ENCODE results near the gene COL11A2.

COL11A2 gene

GRCh38 chr6:33185654-33186187, 6.5 kb downstream of the COL11A2 start:
- ChIA-PET CTCF (no interaction called here), POLR2A (interaction anchor here (1.7 kb wide), 1 partner anchor 14 kb away, joined by 5 read pairs; no protein-coding TSS in a partner anchor)
- TF ChIP-seq SUZ12 (IDR thresholded peaks at IDR 0.05) (no peak), ARNT (IDR thresholded peaks at IDR 0.05) (no peak)
- no peak for DNase-seq (ENCODE audit: extremely low spot score)

- ChIA-PET CTCF (no interaction called here), POLR2A (no interaction called here)
Observed at GRCh38 chr6:33185190-33185589, 7.1 kb downstream of the COL11A2 start.

GRCh38 chr6:33183071-33183683, 9.1 kb downstream of the COL11A2 start:
- CTCF ChIA-PET = no interaction called here
- DNase-seq (ENCODE audit: extremely low spot score) = no peak
- POLR2A ChIA-PET = no interaction called here
- TF ChIP-seq SUZ12 (IDR thresholded peaks at IDR 0.05) = no peak

More at GRCh38 chr6:33185190-33185589, 7.1 kb downstream of the COL11A2 start:
- TF ChIP-seq CTBP1 (IDR thresholded peaks at IDR 0.05; ENCODE audit: borderline replicate concordance) (no peak), SP1 (IDR thresholded peaks at IDR 0.05) (no peak), ELF4 (IDR thresholded peaks at IDR 0.05) (no peak), FOXM1 (IDR thresholded peaks at IDR 0.05; ENCODE audit: borderline replicate concordance) (no peak)
- no peak for DNase-seq (ENCODE audit: extremely low spot score)

- DNase-seq (ENCODE audit: extremely low spot score) = no peak
- CTCF ChIA-PET = no interaction called here
- POLR2A ChIA-PET = no interaction called here
- TF ChIP-seq FOXA1 (IDR thresholded peaks at IDR 0.05) (no peak), SP1 (IDR thresholded peaks at IDR 0.05) (no peak), L3MBTL2 (conservative IDR thresholded peaks at IDR 0.05) (no peak), ARNT (IDR thresholded peaks at IDR 0.05) (no peak), LEF1 (IDR thresholded peaks at IDR 0.05; ENCODE audit: borderline replicate concordance) (no peak), BHLHE40 (IDR thresholded peaks at IDR 0.05; ENCODE audit: borderline replicate concordance) (no peak), FOXM1 (IDR thresholded peaks at IDR 0.05; ENCODE audit: borderline replicate concordance) (no peak)
Observed at GRCh38 chr6:33181141-33181540, 11.1 kb downstream of the COL11A2 start.

GRCh38 chr6:33178755-33179475, 13.4 kb downstream of the COL11A2 start:
- CTCF ChIA-PET = no interaction called here
- POLR2A ChIA-PET = no interaction called here
- TF ChIP-seq FOXA1 (IDR thresholded peaks at IDR 0.05) (no peak), SP1 (IDR thresholded peaks at IDR 0.05) (no peak), ELF4 (IDR thresholded peaks at IDR 0.05) (no peak), TARDBP (IDR thresholded peaks at IDR 0.05) (no peak), LEF1 (IDR thresholded peaks at IDR 0.05; ENCODE audit: borderline replicate concordance) (no peak), ZNF384 (IDR thresholded peaks at IDR 0.05) (no peak), FOXM1 (IDR thresholded peaks at IDR 0.05; ENCODE audit: borderline replicate concordance) (no peak), NFRKB (IDR thresholded peaks at IDR 0.05) (no peak), CTBP1 (IDR thresholded peaks at IDR 0.05; ENCODE audit: borderline replicate concordance) (no peak), FOXK2 (IDR thresholded peaks at IDR 0.05) (no peak)
- DNase-seq (ENCODE audit: extremely low spot score) = no peak

- no peak for DNase-seq (ENCODE audit: extremely low spot score)
- ChIA-PET CTCF (no interaction called here), POLR2A (no interaction called here)
- TF ChIP-seq ZNF384 (IDR thresholded peaks at IDR 0.05) = no peak
Observed at GRCh38 chr6:33177552-33178446, 14.5 kb downstream of the COL11A2 start.

GRCh38 chr6:33176906-33177305, 15.4 kb downstream of the COL11A2 start:
- POLR2A ChIA-PET = no interaction called here
- CTCF ChIA-PET = no interaction called here
- TF ChIP-seq BHLHE40 (IDR thresholded peaks at IDR 0.05; ENCODE audit: borderline replicate concordance) = no peak
- no peak for TF ChIP-seq CTBP1 (IDR thresholded peaks at IDR 0.05; ENCODE audit: borderline replicate concordance)
- no peak for TF ChIP-seq ZNF384 (IDR thresholded peaks at IDR 0.05)
- TF ChIP-seq TARDBP (IDR thresholded peaks at IDR 0.05) = no peak
- TF ChIP-seq NFRKB (IDR thresholded peaks at IDR 0.05) = no peak
- no peak for TF ChIP-seq L3MBTL2 (conservative IDR thresholded peaks at IDR 0.05)
- no peak for TF ChIP-seq FOXM1 (IDR thresholded peaks at IDR 0.05; ENCODE audit: borderline replicate concordance)
- no peak for TF ChIP-seq ELF4 (IDR thresholded peaks at IDR 0.05)
- no peak for TF ChIP-seq PKNOX1 (IDR thresholded peaks at IDR 0.05)
- no peak for TF ChIP-seq LEF1 (IDR thresholded peaks at IDR 0.05; ENCODE audit: borderline replicate concordance)
- TF ChIP-seq FOXK2 (IDR thresholded peaks at IDR 0.05) = no peak
- no peak for TF ChIP-seq FOXA1 (IDR thresholded peaks at IDR 0.05)
- no peak for TF ChIP-seq HDGF (IDR thresholded peaks at IDR 0.05; ENCODE audit: borderline replicate concordance)
- TF ChIP-seq SUZ12 (IDR thresholded peaks at IDR 0.05) = no peak
- TF ChIP-seq SP1 (IDR thresholded peaks at IDR 0.05) = no peak
- no peak for TF ChIP-seq ARNT (IDR thresholded peaks at IDR 0.05)
- no peak for DNase-seq (ENCODE audit: extremely low spot score)

Measured in HEK293T (cell line).